ENCODE measurements around the gene ZNF710.

- no peak for TF ChIP-seq SP1 (IDR thresholded peaks at IDR 0.05; ENCODE audit: low read depth, low read length)
- TF ChIP-seq EP300 (IDR thresholded peaks at IDR 0.05; ENCODE audit: borderline replicate concordance in 1 of 2, low read depth in 2 of 2, low read length in 2 of 2) = no peak
- TF ChIP-seq EZH2 (IDR thresholded peaks at IDR 0.05; ENCODE audit: low read depth, low read length, severe bottlenecking) = no peak
- TF ChIP-seq CTCF (IDR thresholded peaks at IDR 0.05; ENCODE audit: control extremely low read depth in 1 of 3, insufficient read depth in 1 of 3, low read depth in 1 of 3, low read length in 3 of 3) = no peak
- TF ChIP-seq CBX5 (IDR thresholded peaks at IDR 0.05; ENCODE audit: low read depth, low read length) = no peak
These were observed 16.6 kb upstream of the ZNF710 start for GRCh38 chr15:89984421-89985010.

Measured in H1 (cell line).